IMR-90 (cell line): Measurements from ENCODE around the gene SLC26A6. TPM values are rescaled to one million over a fixed set of nuclear protein-coding genes. Genes with fewer than 3 reads are reported as not detected.

Source experiments
- ATAC-seq: fragments of 200-7000 bp; cut with Tn5 transposase; 2 replicates; pipeline ENCODE4 v1.9.1; 2020; ENCODE audit warnings: low read depth, mild to moderate bottlenecking, moderate library complexity
- BruUV-seq: library from RNA; stranded (reverse); fragments of 400-500 nt; replicated peaks from 2 replicates; lab custom pipeline; 2021; lab: Mats Ljungman, UMichigan
- CTCF ChIA-PET: fragments of 300-600 bp; formaldehyde crosslinking; extraction: SDS; loops from one replicate; lab custom pipeline; 2021; ENCODE audit warnings: antibody characterized with exemption; lab: Yijun Ruan, JAX
- POLR2A ChIA-PET: fragments of 300-600 bp; sonication (Branson Sonifier 250); formaldehyde crosslinking; loops from one replicate; lab custom pipeline; 2022; ENCODE audit warnings: antibody characterized with exemption; ENCODE audit not compliant: unreplicated experiment; lab: Charles Lee
- DNase-seq: peaks from one replicate; pipeline ENCODE4 v3.0.0; 2013
- H2AFZ ChIP-seq: replicated peaks from 2 replicates; pipeline ENCODE3; 2013; ENCODE audit warnings: low read length, mild to moderate bottlenecking; ENCODE audit not compliant: poor library complexity
- H2AK5ac ChIP-seq: 2 replicates; pipeline ENCODE4 v1.6.1; 2013; ENCODE audit warnings: low read depth, low read length, inconsistent platforms
- H2AK9ac ChIP-seq: replicated peaks from 2 replicates; pipeline ENCODE3; 2013; ENCODE audit warnings: mild to moderate bottlenecking, low read depth, low read length, moderate library complexity; ENCODE audit not compliant: poor library complexity
- H2BK120ac ChIP-seq: 2 replicates; pipeline ENCODE4 v1.6.1; 2013; ENCODE audit warnings: low read depth, low read length, inconsistent platforms
- H2BK15ac ChIP-seq: 3 replicates; pipeline ENCODE4 v1.6.1; 2013; ENCODE audit warnings: low read depth, low read length, inconsistent platforms
- H2BK20ac ChIP-seq: 2 replicates; pipeline ENCODE4 v1.6.1; 2013; ENCODE audit warnings: low read depth, mild to moderate bottlenecking, inconsistent platforms, low read length, moderate library complexity
- H2BK5ac ChIP-seq: 2 replicates; pipeline ENCODE4 v1.6.1; 2013; ENCODE audit warnings: mild to moderate bottlenecking, low read depth, low read length, inconsistent platforms; ENCODE audit not compliant: poor library complexity, severe bottlenecking
- H3K14ac ChIP-seq: replicated peaks from 2 replicates; pipeline ENCODE4 v1.6.1; 2013; ENCODE audit warnings: low read depth, low read length, inconsistent platforms
- H3K18ac ChIP-seq: 2 replicates; pipeline ENCODE4 v1.6.1; 2013; ENCODE audit warnings: low read depth, low read length, control low read depth
- H3K23ac ChIP-seq: 2 replicates; pipeline ENCODE4 v1.6.1; 2013; ENCODE audit warnings: low read depth, low read length, inconsistent platforms
- H3K27ac ChIP-seq: 2 replicates; pipeline ENCODE4 v1.5.1; 2013; ENCODE audit warnings: mild to moderate bottlenecking, control low read depth, low read length; ENCODE audit not compliant: insufficient read depth
- H3K27me3 ChIP-seq: 2 replicates; pipeline ENCODE4 v1.6.1; 2013; ENCODE audit warnings: low read length; ENCODE audit not compliant: control insufficient read depth, insufficient read depth
- H3K36me3 ChIP-seq: 2 replicates; pipeline ENCODE4 v1.6.1; 2013; ENCODE audit warnings: low read length, mixed read lengths; ENCODE audit not compliant: control insufficient read depth, insufficient read depth
- H3K4ac ChIP-seq: 2 replicates; pipeline ENCODE4 v1.6.1; 2013; ENCODE audit warnings: low read depth, low read length, inconsistent platforms
- H3K4me1 ChIP-seq: 2 replicates; pipeline ENCODE4 v1.6.1; 2013; ENCODE audit warnings: low read length, mixed read lengths; ENCODE audit not compliant: control insufficient read depth, insufficient read depth
- H3K4me2 ChIP-seq: 2 replicates; pipeline ENCODE4 v1.6.1; 2013; ENCODE audit warnings: low read depth, mild to moderate bottlenecking, control low read depth, low read length, moderate library complexity
- H3K4me3 ChIP-seq: 2 replicates; pipeline ENCODE4 v1.5.1; 2013; ENCODE audit warnings: low read depth, mild to moderate bottlenecking, control low read depth, low read length, moderate library complexity; ENCODE audit not compliant: insufficient read depth
- H3K56ac ChIP-seq: 2 replicates; pipeline ENCODE4 v1.6.1; 2013; ENCODE audit warnings: low read length, inconsistent platforms; ENCODE audit not compliant: insufficient read depth; ENCODE audit errors: extremely low read depth
- H3K79me1 ChIP-seq, 2 experiments: 2 replicates each; pipeline ENCODE4 v1.6.1; 2013; ENCODE audit warnings: low read length in 2 of 2, inconsistent platforms in 1 of 2, low read depth in 1 of 2
- H3K9ac ChIP-seq: 2 replicates; pipeline ENCODE4 v1.6.1; 2013; ENCODE audit warnings: low read depth, low read length, control low read depth
- H3K9me1 ChIP-seq: 2 replicates; pipeline ENCODE4 v1.6.1; 2013; ENCODE audit warnings: low read length, inconsistent platforms; ENCODE audit not compliant: insufficient read depth
- H3K9me3 ChIP-seq: 2 replicates; pipeline ENCODE4 v1.6.1; 2013; ENCODE audit warnings: low read length; ENCODE audit not compliant: control insufficient read depth, insufficient read depth
- H4K20me1 ChIP-seq: 2 replicates; pipeline ENCODE4 v1.6.1; 2013; ENCODE audit warnings: low read length, inconsistent platforms; ENCODE audit not compliant: insufficient read depth
- H4K5ac ChIP-seq: 2 replicates; pipeline ENCODE4 v1.6.1; 2013; ENCODE audit warnings: mild to moderate bottlenecking, low read depth, low read length, control low read depth
- H4K8ac ChIP-seq, 2 experiments: 2 replicates each; pipeline ENCODE4 v1.6.1; 2013; ENCODE audit warnings: low read depth in 2 of 2, low read length in 2 of 2, control low read depth in 1 of 2, inconsistent platforms in 1 of 2
- H4K91ac ChIP-seq: 2 replicates; pipeline ENCODE4 v1.6.1; 2013; ENCODE audit warnings: low read depth, low read length, inconsistent platforms; ENCODE audit not compliant: insufficient read depth
- BHLHE40 ChIP-seq: fragments of 150-350 bp; IDR thresholded peaks from 2 replicates; pipeline ENCODE4 v1.6.1; 2016; ENCODE audit warnings: mild to moderate bottlenecking, low read depth, low read length
- CEBPB ChIP-seq: IDR thresholded peaks from 2 replicates; pipeline ENCODE4 v1.6.1; 2012; ENCODE audit warnings: low read depth, low read length, improper control_type of control experiment
- CTCF ChIP-seq: conservative IDR thresholded peaks from 2 replicates; pipeline ENCODE4 v1.5.1; 2012; ENCODE audit warnings: mild to moderate bottlenecking, low read depth, low read length, improper control_type of control experiment
- ELK1 ChIP-seq: fragments of 150-350 bp; IDR thresholded peaks from 2 replicates; pipeline ENCODE4 v1.6.1; 2016; ENCODE audit warnings: low read depth, mild to moderate bottlenecking, low read length, moderate library complexity, borderline replicate concordance
- FOS ChIP-seq: fragments of 150-350 bp; IDR thresholded peaks from 2 replicates; pipeline ENCODE4 v1.6.1; 2016; ENCODE audit warnings: low read depth, low read length
- MAZ ChIP-seq: IDR thresholded peaks from 2 replicates; pipeline ENCODE4 v1.6.1; 2012; ENCODE audit warnings: low read depth, mild to moderate bottlenecking, low read length, improper control_type of control experiment, moderate library complexity, borderline replicate concordance
- NFE2L2 ChIP-seq: fragments of 150-350 bp; IDR thresholded peaks from 2 replicates; pipeline ENCODE4 v1.6.1; 2016; ENCODE audit warnings: low read depth, mild to moderate bottlenecking, low read length
- POLR2A ChIP-seq: IDR thresholded peaks from 2 replicates; pipeline ENCODE4 v1.6.1; 2012; ENCODE audit warnings: mild to moderate bottlenecking, low read depth, low read length
- RCOR1 ChIP-seq: IDR thresholded peaks from 2 replicates; pipeline ENCODE4 v1.6.1; 2012; ENCODE audit warnings: mild to moderate bottlenecking, low read length, improper control_type of control experiment; ENCODE audit not compliant: insufficient replicate concordance
- RFX5 ChIP-seq: IDR thresholded peaks from 2 replicates; pipeline ENCODE4 v1.8.0; 2012; ENCODE audit warnings: low read depth, mild to moderate bottlenecking, low read length, moderate library complexity
- SMC3 ChIP-seq: fragments of 150-350 bp; IDR thresholded peaks from 2 replicates; pipeline ENCODE4 v1.6.1; 2016; ENCODE audit warnings: low read depth, mild to moderate bottlenecking, antibody characterized with exemption, low read length, moderate library complexity
- USF2 ChIP-seq: fragments of 150-350 bp; IDR thresholded peaks from 2 replicates; pipeline ENCODE4 v1.6.1; 2017; ENCODE audit warnings: mild to moderate bottlenecking, antibody characterized with exemption, low read length, low read depth
- WGBS, 2 experiments: methylation state at CpG; one replicate each; pipeline versions ENCODE4 v1.1.5 to v1.1.7; 2013; ENCODE audit warnings: missing lambda C conversion rate in 2 of 2; ENCODE audit not compliant: insufficient read length in 1 of 2; ENCODE audit errors: extremely low coverage in 2 of 2; 5-methylcytosine and 5-hydroxymethylcytosine counted together
- dilution Hi-C: fragments of 300-500 bp; cut with HindIII; formaldehyde crosslinking; loops from one replicate; pipeline ENCODE4 v1.14.3; 2018; ENCODE audit warnings: low sequenced_read_pairs; ENCODE audit not compliant: unreplicated experiment
- in situ Hi-C: fragments of 300-500 bp; cut with MboI; formaldehyde crosslinking; loops from 3 replicates; pipeline ENCODE4 v1.14.3; 2019; ENCODE audit warnings: low sequenced_read_pairs, inconsistent platforms, mixed read lengths
- intact Hi-C: fragments of 100-400 bp; cut with micrococcal nuclease; formaldehyde crosslinking; loops from 2 replicates; pipeline ENCODE4 v1.10.0; 2022
- polyA plus RNA-seq, 3 experiments: library from polyadenylated mRNA; depleted of rRNA; stranded (reverse); fragments of >200 nt; gene quantifications; 2 replicates each; pipeline ENCODE4 v1.2.3, GENCODE V29; 2012; ENCODE audit warnings: low replicate concordance in 1 of 3
- total RNA-seq: library from RNA; depleted of rRNA; stranded (reverse); fragments of >200 nt; gene quantifications from 2 replicates; pipeline ENCODE4 v1.2.3, GENCODE V29; 2012

The SLC26A6 gene
- total and polyA plus RNA-seq, 2 of the 4 experiments (the other 2 are of a cell fraction) = 11.8 to 34.3 TPM

DNA sequence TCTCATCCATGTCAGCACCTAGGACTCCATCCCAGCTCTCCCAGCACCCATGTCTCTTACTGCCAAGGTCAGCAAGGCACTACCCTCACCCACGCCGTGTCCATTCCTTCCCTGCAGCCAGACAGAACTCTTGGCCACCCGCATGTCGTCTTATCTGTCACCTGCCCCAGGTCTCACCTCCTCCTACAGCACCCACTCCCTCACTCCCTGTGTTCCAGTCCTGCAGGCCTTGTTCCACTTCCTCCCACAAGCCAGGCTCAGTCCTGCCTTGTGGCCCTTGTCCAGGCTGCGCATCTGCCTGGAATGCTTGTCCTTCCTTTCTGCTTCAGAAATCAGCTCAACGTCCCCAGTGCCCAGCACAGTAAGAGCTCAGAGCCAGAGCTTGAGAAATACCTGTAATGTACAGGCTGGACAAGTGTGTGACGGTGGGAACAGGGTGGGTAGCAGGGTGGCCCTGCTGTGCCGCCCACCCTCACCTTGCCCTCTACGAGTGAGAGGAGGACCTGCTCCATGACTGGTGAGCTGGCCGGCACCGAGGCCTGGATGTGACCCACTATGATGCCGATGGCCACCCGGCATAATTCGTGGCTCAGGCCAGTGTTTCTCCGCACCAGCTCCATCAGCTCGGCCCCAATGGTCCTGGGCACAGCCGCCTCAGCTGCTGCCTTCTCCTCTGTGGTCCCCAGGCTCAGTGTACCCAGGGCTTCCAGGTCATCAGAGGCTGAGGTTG is 45.7 kb upstream of the SLC26A6 start:
- dilution Hi-C loops (no loop called here), intact Hi-C loops (no loop called here), in situ Hi-C loops (no loop called here)
- WGBS, 2 experiments = 87% methylated on average over 10 of the region's 17 CpGs; no CpG with 5 or more reads in 1 of the 2 experiments
- no peak overlapping the region for H3K27ac ChIP-seq
- no peak overlapping the region for H3K4me2 ChIP-seq
- no peak overlapping the region for H3K14ac ChIP-seq
- H2AFZ ChIP-seq = no peak overlapping the region
- no peaks in the 10 kb centered on the region for H3K27me3 ChIP-seq
- no peaks in the 10 kb centered on the region for H3K9me3 ChIP-seq
- peaks cover 55% of the 10 kb centered on the region for H3K36me3 ChIP-seq
- POLR2A ChIA-PET = no interaction called here
- peaks cover 20 to 70% of the 10 kb centered on the region in 2 experiments; a peak in 3 of 4 replicates for H3K79me1 ChIP-seq
- no peak overlapping the region for H2BK20ac ChIP-seq
- no peak overlapping the region for H4K91ac ChIP-seq
- H3K9ac ChIP-seq = no peak overlapping the region
- no peak overlapping the region for H3K4ac ChIP-seq
- no peak overlapping the region for H3K56ac ChIP-seq
- H4K8ac ChIP-seq = no peak overlapping the region
- no peak overlapping the region for H3K23ac ChIP-seq
- no TSS peak for BruUV-seq
- H3K4me1 ChIP-seq = peaks cover 34% of the 10 kb centered on the region
- no peak overlapping the region for H4K5ac ChIP-seq
- peaks cover 54% of the 10 kb centered on the region for H3K9me1 ChIP-seq
- H3K4me3 ChIP-seq = no peak overlapping the region
- TF ChIP-seq POLR2A = no peak
- TF ChIP-seq ELK1 = no peak
- no peak for TF ChIP-seq BHLHE40
- TF ChIP-seq RFX5 = no peak
- TF ChIP-seq CTCF = no peak
- no peak for TF ChIP-seq RCOR1
- TF ChIP-seq CEBPB = no peak
- TF ChIP-seq NFE2L2 = no peak
- TF ChIP-seq USF2 = no peak
- TF ChIP-seq MAZ = no peak
- no peak for TF ChIP-seq FOS
- TF ChIP-seq SMC3 = no peak
- H4K20me1 ChIP-seq = peaks cover 19% of the 10 kb centered on the region
- peak overlapping the region; percentile 48 for H2AK9ac ChIP-seq
- H3K18ac ChIP-seq = no peak overlapping the region
- no peak overlapping the region for H2BK120ac ChIP-seq
- no peak overlapping the region for H2BK5ac ChIP-seq
- ATAC-seq = no peak
- H2AK5ac ChIP-seq = no peak overlapping the region
- no peak for DNase-seq
- CTCF ChIA-PET = no interaction called here
- H2BK15ac ChIP-seq = no peak overlapping the region
